Thymus (tissue), 11 donors: Measurements from ENCODE around the gene FAM217B. TPM values are rescaled to one million over a fixed set of nuclear protein-coding genes. Genes with fewer than 3 reads are reported as not detected.

Experiments
- DNase-seq, 9 donors: peaks; one replicate each; pipeline ENCODE4 v3.0.0-alpha.2; 2013; ENCODE audit warnings: low spot score in 9 of 9, low read depth in 6 of 9, missing footprints in 1 of 9
- H3K27ac ChIP-seq, 2 donors: one replicate each; pipeline ENCODE4 v1.5.1; 2013; ENCODE audit warnings: control low read depth in 1 of 2, low read depth in 1 of 2, low read length in 1 of 2, mild to moderate bottlenecking in 1 of 2, moderate library complexity in 1 of 2
- H3K27me3 ChIP-seq, 2 donors: one replicate each; pipeline ENCODE4 v1.5.1; 2013; ENCODE audit warnings: low read length in 1 of 2; ENCODE audit not compliant: control insufficient read depth in 2 of 2, insufficient read depth in 1 of 2
- H3K36me3 ChIP-seq, 2 donors: one replicate each; pipeline ENCODE4 v1.5.1; 2013; ENCODE audit warnings: low read length in 1 of 2, mild to moderate bottlenecking in 1 of 2, moderate library complexity in 1 of 2; ENCODE audit not compliant: control insufficient read depth in 2 of 2, insufficient read depth in 2 of 2
- H3K4me1 ChIP-seq, 2 donors: one replicate each; pipeline ENCODE4 v1.5.1; 2013; ENCODE audit warnings: low read length in 2 of 2; ENCODE audit not compliant: control insufficient read depth in 2 of 2, insufficient read depth in 2 of 2
- H3K4me3 ChIP-seq, 2 donors: one replicate each; pipeline ENCODE4 v1.5.1; 2013; ENCODE audit warnings: low read length in 2 of 2, control low read depth in 1 of 2, mild to moderate bottlenecking in 1 of 2
- H3K9me3 ChIP-seq, 2 donors: one replicate each; pipeline ENCODE4 v1.5.1; 2013; ENCODE audit warnings: low read length in 1 of 2, mild to moderate bottlenecking in 1 of 2; ENCODE audit not compliant: control insufficient read depth in 2 of 2, insufficient read depth in 1 of 2
- WGBS: extraction: QIAGEN DNeasy Blood & Tissue Kit; methylation state at CpG from one replicate; pipeline ENCODE4 v1.1.7; 2013; 5-methylcytosine and 5-hydroxymethylcytosine counted together
- polyA plus RNA-seq: library from polyadenylated mRNA; stranded (reverse); fragments of 200-250 nt; gene quantifications from one replicate; pipeline ENCODE4 v1.2.3, GENCODE V29; 2013
- total RNA-seq: library from RNA; stranded (reverse); fragments of 120-200 nt; gene quantifications from one replicate; pipeline ENCODE4 v1.2.4, GENCODE V29; 2013
- donor health status: healthy.

Gene FAM217B
- total and polyA plus RNA-seq, 2 donors: 10.2 to 10.7 TPM

GRCh38 chr20:59920944-59921343 is 19.2 kb upstream of the FAM217B start:
- Histone ChIP-seq H3K4me3 (no peak overlapping the region), H3K4me1 (no peaks in the 10 kb centered on the region), H3K27me3 (no peaks in the 10 kb centered on the region), H3K9me3 (no peaks in the 10 kb centered on the region), H3K27ac (no peak overlapping the region), H3K36me3 (no peaks in the 10 kb centered on the region)
- no peak for DNase-seq

DNA sequence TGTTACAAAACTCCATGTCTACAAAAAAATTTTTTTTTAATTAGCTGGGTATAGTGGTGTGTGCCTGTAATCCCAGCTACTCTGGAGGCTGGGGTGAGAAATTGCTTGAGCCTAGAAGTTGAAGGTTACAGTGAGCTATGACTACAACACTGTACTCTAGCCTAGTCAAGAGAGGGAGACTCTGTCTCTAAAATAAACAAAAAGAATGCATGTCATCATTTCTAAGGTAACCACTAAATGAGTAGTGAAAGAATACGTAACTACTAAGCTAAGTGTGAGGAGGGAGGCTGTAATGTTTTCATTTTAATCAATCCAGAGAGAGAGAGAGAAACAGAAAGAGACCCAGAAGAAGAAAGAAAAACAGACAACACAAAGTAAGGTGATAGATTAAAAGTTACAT is 16.7 kb upstream of the FAM217B start:
- H3K27me3 ChIP-seq: no peaks in the 10 kb centered on the region
- DNase-seq: no peak
- H3K27ac ChIP-seq: no peak overlapping the region
- H3K4me1 ChIP-seq: no peaks in the 10 kb centered on the region
- H3K36me3 ChIP-seq: no peaks in the 10 kb centered on the region
- no peak overlapping the region for H3K4me3 ChIP-seq
- WGBS: 97% methylated on average over 1 of the region's 1 CpG
- H3K9me3 ChIP-seq: no peaks in the 10 kb centered on the region

DNA sequence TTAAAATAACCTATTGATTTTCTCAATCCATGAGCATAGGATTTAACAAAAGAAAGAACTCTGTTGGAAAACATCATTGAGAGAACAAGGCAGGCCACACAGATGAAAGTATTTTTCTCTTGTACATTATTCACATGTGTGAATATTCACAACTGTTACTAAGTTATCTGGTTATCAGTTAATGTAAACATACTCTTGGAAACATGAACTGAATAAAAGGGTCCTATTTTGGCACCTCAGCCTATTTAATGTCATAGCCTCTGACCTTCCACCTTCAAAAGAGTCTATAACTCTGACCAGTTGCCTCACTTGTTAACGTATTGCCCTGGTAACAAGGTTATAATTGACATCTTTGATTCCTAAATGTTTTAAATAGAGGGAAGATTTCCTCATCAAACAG is 14.8 kb upstream of the FAM217B start:
- Histone ChIP-seq H3K27ac (no peak overlapping the region), H3K9me3 (no peaks in the 10 kb centered on the region), H3K4me3 (no peak overlapping the region), H3K36me3 (no peaks in the 10 kb centered on the region), H3K4me1 (no peaks in the 10 kb centered on the region), H3K27me3 (no peaks in the 10 kb centered on the region)
- WGBS: 96% methylated on average over 1 of the region's 1 CpG
- DNase-seq: no peak

DNA sequence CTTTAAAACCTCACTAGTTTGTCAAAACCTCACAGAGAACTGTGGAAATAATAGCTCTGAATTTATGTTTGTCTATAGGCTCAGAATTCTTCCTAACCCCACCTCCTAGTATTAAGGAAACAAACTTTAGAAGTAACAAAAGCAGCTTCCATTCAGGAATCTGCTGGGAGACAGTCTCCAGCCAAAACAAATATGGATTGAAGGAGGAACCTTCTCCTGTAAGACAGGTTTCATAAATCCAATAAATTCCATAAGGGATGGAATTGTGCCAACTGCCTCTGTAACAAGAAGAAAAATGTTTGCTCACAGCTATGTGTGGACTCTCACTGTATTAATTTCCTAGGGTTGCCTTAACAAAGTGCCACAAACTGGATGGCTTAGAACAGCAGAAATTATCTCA is 14.3 kb upstream of the FAM217B start:
- DNase-seq: no peak
- no peaks in the 10 kb centered on the region for H3K9me3 ChIP-seq
- no peaks in the 10 kb centered on the region for H3K4me1 ChIP-seq
- H3K27me3 ChIP-seq: no peaks in the 10 kb centered on the region
- no peaks in the 10 kb centered on the region for H3K36me3 ChIP-seq
- H3K27ac ChIP-seq: no peak overlapping the region
- no peak overlapping the region for H3K4me3 ChIP-seq

DNA sequence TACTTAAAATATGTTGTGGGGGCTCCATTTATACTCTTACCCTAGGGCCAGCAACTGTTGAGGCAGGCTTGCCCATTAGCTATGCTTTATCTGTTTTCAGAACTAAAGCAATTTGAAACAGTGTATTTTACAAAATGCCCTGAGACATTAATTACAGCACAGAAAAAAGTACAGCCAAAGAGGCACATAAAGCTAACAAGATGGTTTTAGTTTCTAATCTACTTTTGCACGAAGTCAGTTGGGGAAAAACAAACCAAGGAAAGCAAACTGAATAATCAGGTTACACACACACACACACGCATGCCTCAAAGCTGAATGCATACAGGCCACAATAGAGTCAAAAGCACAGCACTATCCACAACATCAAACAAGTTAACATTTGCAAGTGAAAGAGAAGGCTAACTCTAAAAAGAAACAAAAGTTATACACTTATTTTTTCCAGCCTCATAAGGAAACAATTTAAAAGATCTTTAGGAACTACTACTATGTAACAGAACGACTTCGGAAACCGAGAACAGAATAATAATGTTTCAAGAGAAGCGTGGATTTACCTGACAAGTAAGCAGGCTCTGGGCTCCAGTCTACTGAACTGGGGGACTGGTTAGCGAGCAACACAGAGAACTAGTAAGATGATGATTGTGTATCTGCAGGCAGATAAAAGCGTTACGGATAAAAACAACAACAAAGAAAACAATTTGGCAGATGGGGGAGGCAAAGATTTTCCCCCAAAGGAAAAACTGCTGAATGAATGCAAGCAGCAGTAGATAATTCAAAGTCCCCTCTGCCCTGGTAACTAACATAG is 8.5 kb upstream of the FAM217B start:
- H3K27ac ChIP-seq: peak overlapping the region in 1 of 2 donors; percentile 4
- DNase-seq: no peak
- H3K4me1 ChIP-seq: peaks cover 0 to 5% of the 10 kb centered on the region in 2 donors
- H3K27me3 ChIP-seq: peaks cover 0 to 16% of the 10 kb centered on the region in 2 donors
- no peaks in the 10 kb centered on the region for H3K36me3 ChIP-seq
- H3K9me3 ChIP-seq: no peaks in the 10 kb centered on the region
- H3K4me3 ChIP-seq: no peak overlapping the region
- 94% methylated on average over 9 of the region's 9 CpGs for WGBS

GRCh38 chr20:59932616-59933295 is 7.4 kb upstream of the FAM217B start:
- Histone ChIP-seq H3K27ac (no peak overlapping the region), H3K4me3 (no peak overlapping the region), H3K9me3 (no peaks in the 10 kb centered on the region), H3K36me3 (no peaks in the 10 kb centered on the region), H3K27me3 (peaks cover 0 to 16% of the 10 kb centered on the region in 2 donors), H3K4me1 (peaks cover 0 to 5% of the 10 kb centered on the region in 2 donors)
- 92% methylated on average over 72 of the region's 72 CpGs for WGBS
- DNase-seq: no peak

- DNase-seq: peak in 5 of 9 donors; percentile 18 to 57 (median 37)
- H3K9me3 ChIP-seq: no peaks in the 10 kb centered on the region
- H3K36me3 ChIP-seq: no peaks in the 10 kb centered on the region
- peaks cover 0 to 16% of the 10 kb centered on the region in 2 donors for H3K27me3 ChIP-seq
- peak within 1 kb of the TSS; percentile 42 to 54 for H3K4me3 ChIP-seq
- WGBS: 47% methylated on average over 65 of the region's 65 CpGs
- peak within 1 kb of the TSS in 1 of 2 donors; percentile 49 for H3K27ac ChIP-seq
- H3K4me1 ChIP-seq: peaks cover 0 to 5% of the 10 kb centered on the region in 2 donors
Measured at GRCh38 chr20:59933296-59933848, 6.8 kb upstream of the FAM217B start, which contains the start of gene SYCP2. SYCP2 (minus strand) TSS chr20:59933637; CDS start chr20:59922413, 11,224 bp downstream.

GRCh38 chr20:59933849-59934585 is 6.2 kb upstream of the FAM217B start:
- peak in 8 of 9 donors; percentile 39 to 73 (median 50) for DNase-seq
- Histone ChIP-seq H3K27ac (peak overlapping the region in 1 of 2 donors; percentile 49), H3K4me1 (peaks cover 3 to 5% of the 10 kb centered on the region in 2 donors), H3K9me3 (no peaks in the 10 kb centered on the region), H3K4me3 (peak overlapping the region; percentile 42 to 54), H3K27me3 (peaks cover 0 to 19% of the 10 kb centered on the region in 2 donors), H3K36me3 (no peaks in the 10 kb centered on the region)
- WGBS: 9% methylated on average over 59 of the region's 59 CpGs
